ENCODE results near the gene CCL27.

Gene CCL27, protein sequence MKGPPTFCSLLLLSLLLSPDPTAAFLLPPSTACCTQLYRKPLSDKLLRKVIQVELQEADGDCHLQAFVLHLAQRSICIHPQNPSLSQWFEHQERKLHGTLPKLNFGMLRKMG

GRCh38 chr9:34662526-34663302, at the start of gene CCL27:
Gene CCL27, minus strand, starts transcription at chr9:34662657. Its CDS starts 24 bp downstream, at chr9:34662633.
- DNase-seq (ENCODE audit: low read depth): no peak

GRCh38 chr9:34712140-34712539, 49.7 kb upstream of the CCL27 start:
- no peak for DNase-seq (ENCODE audit: low read depth)

DNA sequence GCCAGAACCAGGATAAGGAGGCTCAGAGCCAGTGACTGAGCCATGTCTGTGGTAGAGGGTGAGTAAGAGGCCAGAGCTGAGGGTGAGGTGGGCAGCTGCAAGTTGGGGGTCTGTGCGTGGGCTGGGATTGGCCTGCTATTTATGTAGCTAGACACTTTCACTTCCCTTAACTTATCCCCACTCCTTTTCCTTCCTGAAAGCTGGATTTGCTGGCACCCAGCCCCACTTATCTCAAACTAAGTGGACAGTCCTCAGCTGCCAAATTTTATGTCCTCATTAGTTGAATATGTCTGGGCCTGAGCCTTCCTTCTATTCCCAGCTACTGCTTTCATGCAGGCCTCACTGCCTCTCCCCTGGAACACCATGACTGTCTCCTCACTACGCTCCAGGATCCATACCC, 47.6 kb upstream of the CCL27 start, which contains the start of gene CCL21:
TSS of gene CCL21 (minus strand) at position 114 of the 400 bp plus-strand sequence. CDS start at position 44, 70 bp downstream.
- no peak for DNase-seq (ENCODE audit: low read depth)

DNA sequence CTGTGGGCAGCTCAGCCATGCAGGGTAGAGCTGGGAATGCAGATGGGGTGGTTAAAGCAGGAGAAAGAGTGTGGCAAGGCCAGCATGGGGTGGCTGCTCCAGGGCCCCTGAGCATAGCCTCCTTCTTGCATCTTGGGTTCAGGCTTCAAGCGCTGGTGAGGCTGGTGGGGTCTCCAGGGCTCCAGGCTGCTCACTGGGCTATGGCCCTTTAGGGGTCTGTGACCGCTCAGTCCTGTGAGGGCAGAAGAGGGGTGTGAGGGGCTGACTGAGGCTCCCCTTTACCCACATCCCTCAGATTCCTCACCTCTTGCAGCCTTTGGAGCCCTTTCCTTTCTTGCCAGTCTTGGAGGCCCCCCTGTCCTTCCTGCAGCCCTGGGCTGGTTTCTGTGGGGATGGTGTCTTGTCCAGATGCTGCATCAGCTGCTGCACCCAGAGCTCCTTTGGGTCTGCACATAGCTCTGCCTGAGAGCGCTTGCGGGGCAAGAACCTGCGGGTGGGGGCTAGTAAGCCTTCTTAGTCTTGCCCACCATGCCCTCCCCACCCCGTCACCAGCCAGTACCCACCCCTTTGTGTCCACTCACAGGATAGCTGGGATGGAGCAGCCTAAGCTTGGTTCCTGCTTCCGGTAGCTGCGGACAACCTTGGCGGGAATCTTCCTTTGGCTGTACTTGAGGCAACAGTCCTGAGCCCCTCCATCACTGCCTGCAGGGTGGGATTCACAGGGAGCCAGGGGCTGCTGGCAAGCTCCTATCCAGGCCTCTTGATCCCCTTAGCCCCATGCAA, 46.9 kb upstream of the CCL27 start:
- no peak for DNase-seq (ENCODE audit: low read depth)

GRCh38 chr9:34707130-34707529, 44.7 kb upstream of the CCL27 start:
- DNase-seq (ENCODE audit: low read depth): no peak

DNA sequence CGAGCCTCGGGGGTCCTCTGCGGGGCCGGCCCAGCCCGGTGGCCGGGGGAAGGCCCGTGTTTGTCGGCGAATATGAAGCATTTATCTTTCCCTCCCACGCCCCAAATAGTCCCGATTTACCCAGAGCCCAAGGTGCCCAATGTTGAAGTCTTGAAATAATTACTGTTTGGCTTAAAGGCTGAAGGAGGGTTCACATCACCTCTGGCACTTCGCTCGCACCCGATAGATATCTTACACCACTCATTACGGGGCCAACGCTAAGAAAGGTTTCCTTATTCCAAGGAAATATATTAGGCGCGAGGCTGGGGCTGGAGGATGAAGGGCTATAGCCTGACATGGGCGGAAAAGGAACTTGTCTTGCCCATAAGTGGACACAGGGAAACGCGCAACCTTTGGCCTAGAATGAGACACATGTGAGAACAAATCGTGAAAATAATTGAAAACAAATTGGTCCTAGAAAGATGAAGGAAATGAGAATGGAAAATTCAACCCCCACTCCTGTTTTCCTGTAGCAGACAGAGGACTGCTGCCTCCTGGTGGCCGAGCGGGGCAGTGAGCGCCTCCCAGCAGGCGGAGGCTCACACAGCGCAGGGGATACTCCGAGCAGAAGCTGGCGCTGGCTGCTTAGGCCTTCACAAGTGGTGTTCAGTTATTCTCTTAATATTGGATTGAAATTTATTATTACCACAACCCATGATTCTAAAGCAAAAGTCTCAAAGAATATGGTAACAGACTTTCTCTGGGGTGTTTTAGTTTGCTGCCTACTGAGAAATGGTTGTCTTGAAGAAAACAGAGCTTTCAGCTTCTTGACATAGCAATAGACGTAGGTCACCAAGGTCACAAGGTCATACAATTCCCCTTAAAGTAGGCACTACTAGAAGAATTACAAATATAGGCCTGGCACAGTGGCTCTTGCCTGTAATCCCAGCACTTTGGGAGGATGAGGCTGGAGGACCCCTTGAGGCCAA, 39.6 kb upstream of the CCL27 start:
- peak; percentile 72 for DNase-seq (ENCODE audit: low read depth)

DNA sequence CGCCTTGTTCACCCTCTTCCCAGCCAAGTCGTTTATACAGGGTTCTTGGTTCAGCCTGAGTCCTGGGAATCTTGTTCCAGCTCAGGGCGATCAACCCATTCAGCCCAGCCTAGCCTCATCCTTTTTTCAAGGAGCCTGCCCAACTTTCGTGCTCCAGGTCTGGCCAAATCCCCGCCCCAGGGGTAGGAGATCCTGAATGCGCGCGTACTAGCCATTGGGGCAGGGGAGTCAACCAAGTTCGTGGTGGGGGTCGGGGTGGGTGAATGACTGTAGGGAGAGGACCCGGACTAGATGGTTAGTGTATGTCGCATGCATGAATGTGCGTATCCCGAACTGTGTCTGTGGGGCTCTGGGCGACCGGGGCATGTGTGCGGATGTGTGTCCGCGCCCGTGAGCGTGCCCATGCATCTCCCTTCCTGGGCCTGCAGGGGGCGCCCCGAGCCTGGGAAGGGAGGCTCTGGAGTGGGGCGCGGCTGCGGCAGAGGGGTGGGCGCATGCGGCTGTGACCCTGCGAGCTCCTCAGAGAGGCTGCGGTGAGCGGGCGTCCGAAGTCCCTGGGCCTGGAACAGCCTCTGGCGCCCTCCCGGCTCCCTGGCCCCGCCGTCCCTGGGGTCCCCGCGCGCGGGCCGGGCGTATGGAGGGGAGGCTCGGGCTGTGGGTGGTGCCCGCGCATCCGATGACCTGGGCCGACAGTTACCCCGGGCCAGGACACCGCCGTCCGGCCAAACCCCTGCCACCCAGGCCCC, 38.7 kb upstream of the CCL27 start:
- peak; percentile 52 for DNase-seq (ENCODE audit: low read depth)

- DNase-seq (ENCODE audit: low read depth): no peak
Measured at GRCh38 chr9:34694811-34695210, 32.4 kb upstream of the CCL27 start.

- DNase-seq (ENCODE audit: low read depth): no peak
Measured at GRCh38 chr9:34693560-34693959, 31.1 kb upstream of the CCL27 start.

- DNase-seq (ENCODE audit: low read depth): no peak
Measured at GRCh38 chr9:34691936-34692315, 29.5 kb upstream of the CCL27 start.

DNA sequence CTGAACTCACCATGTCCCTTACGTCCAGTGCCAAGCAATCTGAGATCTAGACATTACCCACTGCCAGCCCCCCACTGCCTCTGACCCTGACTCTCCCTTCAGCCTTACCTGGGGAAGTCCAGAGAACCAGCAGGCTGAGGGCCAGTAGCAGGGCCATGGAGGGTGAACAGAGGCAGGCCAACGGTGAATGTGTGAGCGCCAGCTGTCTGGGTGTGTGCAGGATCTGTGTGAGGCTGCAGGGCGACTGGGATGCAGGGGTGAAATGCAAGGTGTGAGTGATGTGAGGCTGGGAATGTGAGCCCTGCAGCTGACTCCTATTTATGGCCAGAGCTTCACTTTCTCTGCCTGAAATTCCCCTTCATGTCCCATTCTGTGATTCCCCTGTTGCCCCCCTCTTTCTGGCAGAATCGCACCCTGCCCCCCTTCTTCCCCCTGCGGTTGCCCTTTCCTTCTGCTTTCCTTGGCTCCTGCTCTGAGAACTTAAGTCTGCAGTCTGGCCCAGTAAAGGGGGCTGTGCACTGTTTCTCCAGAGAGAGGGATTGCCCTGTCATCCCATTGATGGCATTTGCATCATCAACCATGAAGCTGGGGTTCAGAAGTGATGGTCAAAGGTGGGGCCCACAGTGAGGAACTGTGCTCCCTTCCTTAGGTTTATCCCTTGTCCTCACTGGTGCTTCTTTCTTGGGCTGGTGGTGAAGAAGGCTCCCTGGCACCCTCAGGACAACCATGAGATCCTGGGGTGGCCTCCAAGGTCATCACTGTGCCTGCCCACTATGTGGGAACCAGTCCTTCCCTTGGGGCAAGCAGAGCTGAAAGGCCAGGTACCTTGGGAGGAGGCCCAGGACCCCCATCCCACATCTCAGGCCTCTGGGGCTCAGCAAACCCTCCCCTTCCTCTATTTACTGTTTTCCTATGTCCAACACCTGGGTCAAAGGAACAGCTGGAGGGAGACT, 28.8 kb upstream of the CCL27 start, which contains the start of gene CCL19:
TSS of gene CCL19 (minus strand) at position 294 of the 953 bp plus-strand sequence. CDS start at position 157, 137 bp downstream.
- DNase-seq (ENCODE audit: low read depth): no peak

DNA sequence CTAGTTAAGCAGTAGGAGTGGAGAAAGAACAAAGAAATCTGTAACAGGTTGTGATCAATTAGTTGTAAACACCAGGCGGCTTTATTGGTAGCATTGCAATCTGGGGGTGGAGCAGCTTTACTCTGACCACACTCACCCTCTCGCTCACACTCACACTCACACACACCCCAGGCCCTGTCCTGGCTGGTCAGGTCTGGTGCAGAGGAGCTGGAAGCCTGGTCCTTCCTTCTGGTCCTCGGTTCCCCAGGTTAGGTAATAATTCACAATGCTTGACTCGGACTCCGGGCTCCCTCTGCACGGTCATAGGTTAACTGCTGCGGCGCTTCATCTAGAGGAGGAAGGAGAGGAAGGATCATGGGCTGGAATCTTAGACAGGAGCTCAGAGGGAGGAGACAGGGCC, 27.1 kb upstream of the CCL27 start:
- DNase-seq (ENCODE audit: low read depth): no peak

- no peak for DNase-seq (ENCODE audit: low read depth)
Measured at GRCh38 chr9:34689116-34689470, 26.6 kb upstream of the CCL27 start.

GRCh38 chr9:34688329-34689115, 26.1 kb upstream of the CCL27 start:
- DNase-seq (ENCODE audit: low read depth): no peak

GRCh38 chr9:34687276-34688030, 25.0 kb upstream of the CCL27 start:
- no peak for DNase-seq (ENCODE audit: low read depth)

DNA sequence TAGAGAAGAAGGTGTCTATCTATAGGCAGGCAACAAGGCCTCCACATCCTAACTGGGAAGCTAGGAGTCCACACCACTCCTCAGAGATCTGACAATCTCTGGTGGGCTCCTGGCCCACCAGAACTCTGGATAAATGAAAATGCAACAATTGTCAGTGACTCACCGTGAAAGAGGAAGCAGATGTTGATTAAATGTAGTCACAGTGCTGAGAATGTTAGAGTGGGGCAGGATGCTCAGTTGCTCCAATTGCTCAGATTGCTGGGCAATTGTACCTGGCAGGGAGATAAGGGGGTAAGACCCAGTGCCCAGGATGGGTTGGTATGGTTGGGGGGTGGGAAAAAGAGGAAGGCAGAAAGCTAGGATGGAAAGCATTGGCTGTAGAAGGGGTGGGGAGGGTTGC, 24.3 kb upstream of the CCL27 start:
- no peak for DNase-seq (ENCODE audit: low read depth)

- DNase-seq (ENCODE audit: low read depth): no peak
Measured at GRCh38 chr9:34686231-34686630, 23.8 kb upstream of the CCL27 start.

DNA sequence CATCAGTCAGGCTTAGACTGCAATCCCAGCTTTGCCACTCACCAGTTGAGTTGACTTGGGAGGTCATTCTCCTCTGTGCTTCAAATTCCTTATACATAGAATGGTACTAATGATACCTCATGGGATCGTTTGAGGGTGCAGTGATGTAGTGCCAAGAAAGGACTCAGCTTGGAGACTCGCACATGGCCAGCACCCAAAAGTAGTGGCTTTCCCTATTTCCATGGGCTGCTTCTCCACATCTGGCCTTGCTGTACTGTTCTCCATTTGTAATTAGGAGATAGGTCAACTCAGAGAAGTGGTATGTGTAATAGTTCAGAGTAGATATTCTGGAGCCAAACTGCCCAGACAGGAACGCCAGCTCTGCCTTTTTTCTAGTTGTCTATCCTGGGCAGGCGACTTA, 23.1 kb upstream of the CCL27 start:
- no peak for DNase-seq (ENCODE audit: low read depth)

All from stimulated activated CD8-positive, alpha-beta memory T cell treated with anti-CD3 and anti-CD28 coated beads, Interleukin-12 subunit alpha, Interleukin-12 subunit beta, amount 100 ng/mL, for 1 hour (primary cell).